Heart left ventricle (tissue), 16 donors: Measurements from ENCODE around the gene FGF8. TPM values are rescaled to one million over a fixed set of nuclear protein-coding genes. Genes with fewer than 3 reads are reported as not detected.

Experiments
- ATAC-seq, 4 donors: fragments of 200-7000 bp; cut with Tn5 transposase; one replicate each; pipeline ENCODE4 v1.9.1; 2020 to 2022; ENCODE audit warnings: moderate library complexity in 4 of 4, mild to moderate bottlenecking in 3 of 4, moderate number of reproducible peaks in 1 of 4
- DNase-seq, 5 donors: peaks; one replicate each; pipeline ENCODE4 v3.0.0-alpha.2; 2020
- H3K27ac ChIP-seq, 12 donors: fragments of 200-600 bp; sonication (generic) in 4 of 12; one replicate each; pipeline versions ENCODE4 v1.5.0 to v1.8.0; 2016 to 2022; ENCODE audit warnings: mild to moderate bottlenecking in 2 of 12
- H3K27me3 ChIP-seq, 9 donors: fragments of 200-600 bp; sonication (generic) in 2 of 9; one replicate each; pipeline versions ENCODE4 v1.5.1 to v1.8.0; 2016 to 2022; ENCODE audit warnings: mild to moderate bottlenecking in 3 of 9
- H3K36me3 ChIP-seq, 9 donors: fragments of 200-600 bp; sonication (generic) in 2 of 9; one replicate each; pipeline versions ENCODE4 v1.5.0 to v1.8.0; 2018 to 2022; ENCODE audit warnings: mild to moderate bottlenecking in 2 of 9
- H3K4me1 ChIP-seq, 12 donors: fragments of 200-600 bp; sonication (generic) in 4 of 12; one replicate each; pipeline versions ENCODE4 v1.5.0 to v1.8.0; 2016 to 2022; ENCODE audit warnings: mild to moderate bottlenecking in 3 of 12
- H3K4me3 ChIP-seq, 12 donors: fragments of 200-600 bp; sonication (generic) in 4 of 12; one replicate each; pipeline versions ENCODE4 v1.5.0 to v1.8.0; 2017 to 2022; ENCODE audit warnings: mild to moderate bottlenecking in 9 of 12, moderate library complexity in 4 of 12
- H3K9me3 ChIP-seq, 12 donors: fragments of 200-600 bp; sonication (generic) in 4 of 12; one replicate each; pipeline versions ENCODE4 v1.5.0 to v1.8.0; 2016 to 2022; ENCODE audit warnings: mild to moderate bottlenecking in 1 of 12
- POLR2A ChIP-seq, 2 donors: fragments of 450-650 bp; IDR thresholded peaks; one replicate each; pipeline ENCODE4 v1.6.1; 2017; ENCODE audit warnings: antibody characterized with exemption in 2 of 2, mild to moderate bottlenecking in 2 of 2, moderate library complexity in 2 of 2
- WGBS, 4 donors: extraction: QIAGEN DNeasy Blood & Tissue Kit in 2 of 4; methylation state at CpG; one replicate each; pipeline versions ENCODE4 v1.1.5 to v1.1.7; 2013 to 2018; 5-methylcytosine and 5-hydroxymethylcytosine counted together
- intact Hi-C, 10 donors: fragments of 100-400 bp; cut with DNase I; formaldehyde crosslinking; loops; one replicate each; pipeline versions ENCODE4 v1.11.1 to v1.14.2; 2022
- polyA plus RNA-seq, 2 donors: library from polyadenylated mRNA; stranded (reverse); fragments of 200-250 nt; gene quantifications; one replicate each; pipeline ENCODE4 v1.2.3, GENCODE V29; 2013
- total RNA-seq, 9 donors: library from RNA; depleted of rRNA in 2 of 9; stranded (reverse); fragments of >200 nt in 2 of 9; fragmentation: NEBNext Ultra II Directional in 3 of 9; extraction: Animal tissue kit (Norgen Biotek cat#: 25700) in 3 of 9; gene quantifications; one replicate each; pipeline versions ENCODE4 v1.1.0 to v1.2.4, GENCODE V29; 2016 to 2023
- TF ChIP-seq, protein P1 (sequence below), 12 donors: fragments of 200-600 bp; sonication (generic) in 4 of 12; IDR thresholded peaks; one replicate each; pipeline versions ENCODE4 v1.5.0 to v1.8.0; 2018 to 2022; ENCODE audit warnings: antibody characterized with exemption in 12 of 12, mild to moderate bottlenecking in 5 of 12
- donor health status: ischemic (EF 13 %, LVEDD 7.1; RV severe dilation, severe dysfunction).
- donor health status: healthy with polysubstance abuse.
- donor health status: DM: no; HTN: yes; CAD: no.
- donor health status: DM: no; HTN: no; CAD: no.
- donor health status: ischemic (EF 25% LVEDD 6.9; RV normal size, moderate dysfunction).
- donor health status: ischemic (EF 25% LVEDD 5.7; RV mildly dilated, moderate dysfunction).
- donor health status: healthy.
- donor health status: DM: yes; HTN: yes; CAD: no.
- donor health status: ischemic (EF 35%, LVEDD 5.7; RV mildly dilated, moderate dysfunction).
- donor health status: nonischemic (EF 11% LVEDD 7.7; RV severe dilation, severe dysfunction).
- donor health status: DM: yes; HTN: yes; CAD: no.
- donor health status: PGD.
- donor health status: ischemic (EF 29% LVEDD 5.4; RV normal size, mild dysfunction).
- donor health status: nonischemic (EF 23%, LVEDD 6.1; RV moderate dilation, normal function).

FGF8 gene
- total and polyA plus RNA-seq, 11 donors, result not detected

DNA sequence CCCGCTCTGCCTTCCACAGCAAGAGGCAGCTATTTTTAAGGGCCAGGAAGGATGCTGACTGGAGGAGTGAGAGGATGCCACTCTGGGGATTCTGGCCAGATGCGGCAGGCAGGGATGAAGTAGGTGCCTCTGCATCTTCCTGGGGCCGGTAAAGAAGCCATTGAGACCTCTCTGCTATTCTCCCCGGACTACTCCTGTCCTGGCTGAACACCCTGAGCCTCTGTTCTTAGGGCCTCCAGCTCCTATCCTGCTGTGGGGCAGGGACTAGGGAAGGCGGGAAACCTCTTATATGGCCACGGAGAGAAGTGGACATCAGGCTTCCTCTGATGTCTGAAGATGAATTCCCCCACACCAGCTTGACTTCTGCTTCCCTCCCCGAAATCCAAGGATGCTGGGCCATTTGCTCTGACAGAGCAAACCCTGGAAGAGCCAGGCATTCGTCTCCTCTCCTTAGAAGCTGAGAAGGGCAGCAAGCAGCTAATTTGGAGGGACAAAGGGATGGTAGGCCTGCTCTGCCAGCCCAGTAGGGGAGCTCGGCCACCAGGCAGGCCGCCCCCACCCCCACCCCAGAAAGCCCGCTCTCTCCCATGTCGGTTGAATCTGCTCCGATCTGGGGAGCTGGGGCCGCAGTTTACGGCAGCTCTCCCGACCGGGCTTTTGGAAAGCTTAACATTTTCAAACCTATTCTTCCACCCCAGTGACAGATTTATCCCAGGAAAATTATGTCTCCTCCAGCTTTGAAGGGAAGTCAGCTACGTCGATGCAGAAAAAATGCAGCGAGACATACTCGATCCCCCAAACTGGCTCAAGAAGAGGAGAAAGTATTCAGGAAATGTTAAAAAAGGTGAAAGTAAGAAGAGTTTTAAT, 2.8 kb downstream of the FGF8 start:
- no peaks in the 10 kb centered on the region for H3K36me3 ChIP-seq
- 23 to 35% (median 30%) methylated on average over 19 to 21 of the region's 21 CpGs for WGBS, 4 donors
- intact Hi-C loops, result loop anchor here in 2 of 10 donors (10.0 kb wide), 1 partner anchor 558 kb away; no protein-coding TSS in a partner anchor

DNA sequence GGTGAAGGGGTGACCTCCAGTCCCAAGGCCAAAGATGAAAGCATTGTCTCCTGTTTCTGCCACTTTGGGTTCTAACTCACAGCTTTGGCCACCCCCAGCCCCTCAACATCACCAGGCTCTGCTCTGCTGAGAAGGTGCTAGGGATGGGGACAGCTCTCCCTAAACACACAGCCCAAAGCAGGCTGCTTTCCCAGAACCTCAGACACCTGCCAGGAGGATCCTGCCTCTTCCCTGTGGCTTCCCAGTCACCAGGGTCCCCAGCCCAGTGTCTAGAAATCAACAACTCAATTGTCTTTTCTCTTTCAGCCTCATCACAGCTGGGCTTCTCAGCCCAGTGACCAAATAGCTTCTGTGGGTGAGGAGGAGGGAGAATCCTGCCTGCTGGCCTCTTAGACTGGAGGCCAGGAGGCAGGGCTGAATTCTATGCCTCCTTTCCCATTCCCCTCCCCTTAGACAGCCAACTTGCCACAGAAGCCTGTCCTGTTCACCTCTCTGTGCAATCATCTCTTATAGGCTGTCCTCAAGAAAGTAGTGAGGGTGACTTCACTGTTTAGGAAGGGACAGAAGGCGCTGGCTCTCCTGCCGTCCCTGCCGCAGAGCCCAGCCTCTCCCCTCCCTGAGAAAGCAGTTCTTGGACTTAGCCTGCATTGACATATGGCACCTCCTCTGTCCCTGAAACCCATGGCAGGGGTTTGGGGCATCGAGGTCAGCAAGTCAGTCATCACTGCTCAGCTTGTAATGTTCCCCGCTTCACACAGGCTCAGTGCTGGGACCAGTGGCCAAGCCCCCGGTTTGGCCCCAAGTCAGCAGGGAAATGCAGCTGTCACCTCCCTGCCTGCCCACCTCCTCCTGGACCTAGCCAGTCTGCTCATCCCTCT, 3.7 kb downstream of the FGF8 start:
- H3K27me3 ChIP-seq, result peaks cover 18 to 77% (median 56%) of the 10 kb centered on the region in 9 donors
- intact Hi-C loops, result loop anchor here in 2 of 10 donors (10.0 kb wide), 1 partner anchor 557 kb away; no protein-coding TSS in a partner anchor
- WGBS, 4 donors, result 68 to 77% (median 75%) methylated on average over 6 of the region's 6 CpGs

More for the DNA sequence above, 2.8 kb downstream of the FGF8 start:
- Histone ChIP-seq H3K4me3 (no peak overlapping the region), H3K4me1 (peaks cover 0 to 22% (median 7%) of the 10 kb centered on the region in 12 donors), H3K9me3 (no peaks in the 10 kb centered on the region), H3K27ac (no peak overlapping the region), H3K27me3 (peaks cover 18 to 83% (median 60%) of the 10 kb centered on the region in 9 donors)
- no peak for TF ChIP-seq POLR2A (IDR thresholded peaks at IDR 0.05)
- TF ChIP-seq, protein P1, sequence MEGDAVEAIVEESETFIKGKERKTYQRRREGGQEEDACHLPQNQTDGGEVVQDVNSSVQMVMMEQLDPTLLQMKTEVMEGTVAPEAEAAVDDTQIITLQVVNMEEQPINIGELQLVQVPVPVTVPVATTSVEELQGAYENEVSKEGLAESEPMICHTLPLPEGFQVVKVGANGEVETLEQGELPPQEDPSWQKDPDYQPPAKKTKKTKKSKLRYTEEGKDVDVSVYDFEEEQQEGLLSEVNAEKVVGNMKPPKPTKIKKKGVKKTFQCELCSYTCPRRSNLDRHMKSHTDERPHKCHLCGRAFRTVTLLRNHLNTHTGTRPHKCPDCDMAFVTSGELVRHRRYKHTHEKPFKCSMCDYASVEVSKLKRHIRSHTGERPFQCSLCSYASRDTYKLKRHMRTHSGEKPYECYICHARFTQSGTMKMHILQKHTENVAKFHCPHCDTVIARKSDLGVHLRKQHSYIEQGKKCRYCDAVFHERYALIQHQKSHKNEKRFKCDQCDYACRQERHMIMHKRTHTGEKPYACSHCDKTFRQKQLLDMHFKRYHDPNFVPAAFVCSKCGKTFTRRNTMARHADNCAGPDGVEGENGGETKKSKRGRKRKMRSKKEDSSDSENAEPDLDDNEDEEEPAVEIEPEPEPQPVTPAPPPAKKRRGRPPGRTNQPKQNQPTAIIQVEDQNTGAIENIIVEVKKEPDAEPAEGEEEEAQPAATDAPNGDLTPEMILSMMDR (IDR thresholded peaks at IDR 0.05), result no peak
- DNase-seq, result no peak
- no peak for ATAC-seq

DNA sequence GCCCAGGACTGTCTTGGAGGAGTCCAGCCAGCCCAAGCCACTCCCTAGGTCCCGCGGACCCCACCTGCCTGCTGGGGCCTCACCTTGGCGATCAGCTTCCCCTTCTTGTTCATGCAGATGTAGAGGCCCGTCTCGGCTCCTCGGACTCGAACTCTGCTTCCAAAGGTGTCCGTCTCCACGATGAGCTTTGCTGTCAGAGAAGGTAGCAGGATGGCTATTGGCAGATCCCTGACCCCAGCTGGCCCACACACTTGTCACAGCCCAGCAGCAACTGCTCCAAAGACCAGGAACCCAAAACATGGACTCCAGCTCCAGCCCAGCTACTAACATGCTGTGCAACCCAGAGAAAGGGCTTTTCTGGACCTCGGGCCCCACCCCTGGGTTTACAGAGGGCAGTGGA, 4.5 kb downstream of the FGF8 start:
- Histone ChIP-seq H3K27ac (no peak overlapping the region), H3K4me3 (no peak overlapping the region), H3K4me1 (peaks cover 0 to 19% (median 7%) of the 10 kb centered on the region in 12 donors), H3K9me3 (no peaks in the 10 kb centered on the region), H3K27me3 (peaks cover 18 to 71% (median 47%) of the 10 kb centered on the region in 9 donors), H3K36me3 (no peaks in the 10 kb centered on the region)
- WGBS, 4 donors, result 85 to 94% (median 91%) methylated on average over 10 of the region's 10 CpGs
- DNase-seq (no peak), ATAC-seq (no peak)
- intact Hi-C loops, result loop anchor here in 2 of 10 donors (10.0 kb wide), 1 partner anchor 557 kb away; no protein-coding TSS in a partner anchor
- TF ChIP-seq, protein P1 (IDR thresholded peaks at IDR 0.05), result no peak
- TF ChIP-seq POLR2A (IDR thresholded peaks at IDR 0.05), result no peak

More for the DNA sequence above, 3.7 kb downstream of the FGF8 start:
- H3K27ac ChIP-seq, result no peak overlapping the region
- no peak for DNase-seq
- no peaks in the 10 kb centered on the region for H3K36me3 ChIP-seq
- H3K9me3 ChIP-seq, result no peaks in the 10 kb centered on the region
- H3K4me1 ChIP-seq, result peaks cover 0 to 22% (median 7%) of the 10 kb centered on the region in 12 donors
- no peak for ATAC-seq
- TF ChIP-seq, protein P1 (IDR thresholded peaks at IDR 0.05), result no peak
- no peak for TF ChIP-seq POLR2A (IDR thresholded peaks at IDR 0.05)
- H3K4me3 ChIP-seq, result no peak overlapping the region
